COR-L47 (cell line): ENCODE measurements around the gene RHBDL1.
"Not testable (repeated sequence)": the region's sequence is repeated elsewhere in the genome, so short reads cannot be mapped to it uniquely, and the experiment has no call there.

Experiments used
- DNase-seq: peaks from one replicate; lab custom pipeline; 2025; lab: John Stamatoyannopoulos, UW

The RHBDL1 gene

GRCh38 chr16:686459-687260 is 11.2 kb downstream of the RHBDL1 start:
- DNase-seq, result no peak

GRCh38 chr16:687499-687898 is 12.0 kb downstream of the RHBDL1 start:
- no peak for DNase-seq

GRCh38 chr16:689175-689897 is 13.9 kb downstream of the RHBDL1 start:
- no peak for DNase-seq

GRCh38 chr16:691242-691641 is 15.8 kb downstream of the RHBDL1 start:
- not testable (repeated sequence) for DNase-seq

- no peak for DNase-seq
Observed at GRCh38 chr16:692356-693108, 17.1 kb downstream of the RHBDL1 start.

GRCh38 chr16:693364-693763 is 17.9 kb downstream of the RHBDL1 start:
- DNase-seq, result no peak

GRCh38 chr16:693766-694165 is 18.3 kb downstream of the RHBDL1 start:
- no peak for DNase-seq

GRCh38 chr16:694187-694862 is 18.9 kb downstream of the RHBDL1 start:
- DNase-seq, result no peak

- peak; percentile 72 for DNase-seq
Observed at GRCh38 chr16:694863-695354, 19.4 kb downstream of the RHBDL1 start.

GRCh38 chr16:695355-696089 is 20.1 kb downstream of the RHBDL1 start:
- peak; percentile 97 for DNase-seq

- DNase-seq, result no peak
Observed at GRCh38 chr16:698911-699671, 23.6 kb downstream of the RHBDL1 start.

GRCh38 chr16:700684-701584 is 25.5 kb downstream of the RHBDL1 start:
- DNase-seq, result no peak

GRCh38 chr16:702341-702740 is 26.9 kb downstream of the RHBDL1 start:
- no peak for DNase-seq

GRCh38 chr16:703406-703805 is 27.9 kb downstream of the RHBDL1 start:
- DNase-seq, result no peak

- no peak for DNase-seq
Observed at GRCh38 chr16:704047-704446, 28.6 kb downstream of the RHBDL1 start.

GRCh38 chr16:704552-705380 is 29.3 kb downstream of the RHBDL1 start:
- DNase-seq, result no peak

GRCh38 chr16:705431-706188 is 30.1 kb downstream of the RHBDL1 start, which contains the start of gene FBXL16:
Gene FBXL16 (minus strand): TSS chr16:705801. CDS start chr16:697405, 8,396 bp downstream.
- peak; percentile 84 for DNase-seq
